Measurements from ENCODE around the gene LPCAT2. TPM values are rescaled to one million over a fixed set of nuclear protein-coding genes. Genes with fewer than 3 reads are reported as not detected.
A peak's percentile ranks its signal among the peaks of the same experiment; 100 is the strongest.

Gene LPCAT2, protein sequence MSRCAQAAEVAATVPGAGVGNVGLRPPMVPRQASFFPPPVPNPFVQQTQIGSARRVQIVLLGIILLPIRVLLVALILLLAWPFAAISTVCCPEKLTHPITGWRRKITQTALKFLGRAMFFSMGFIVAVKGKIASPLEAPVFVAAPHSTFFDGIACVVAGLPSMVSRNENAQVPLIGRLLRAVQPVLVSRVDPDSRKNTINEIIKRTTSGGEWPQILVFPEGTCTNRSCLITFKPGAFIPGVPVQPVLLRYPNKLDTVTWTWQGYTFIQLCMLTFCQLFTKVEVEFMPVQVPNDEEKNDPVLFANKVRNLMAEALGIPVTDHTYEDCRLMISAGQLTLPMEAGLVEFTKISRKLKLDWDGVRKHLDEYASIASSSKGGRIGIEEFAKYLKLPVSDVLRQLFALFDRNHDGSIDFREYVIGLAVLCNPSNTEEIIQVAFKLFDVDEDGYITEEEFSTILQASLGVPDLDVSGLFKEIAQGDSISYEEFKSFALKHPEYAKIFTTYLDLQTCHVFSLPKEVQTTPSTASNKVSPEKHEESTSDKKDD
- polyA plus RNA-seq (0.59 and 0.86 TPM in 2 replicates), polyA minus RNA-seq (0.23 and 1.2 TPM in 2 replicates)

DNA sequence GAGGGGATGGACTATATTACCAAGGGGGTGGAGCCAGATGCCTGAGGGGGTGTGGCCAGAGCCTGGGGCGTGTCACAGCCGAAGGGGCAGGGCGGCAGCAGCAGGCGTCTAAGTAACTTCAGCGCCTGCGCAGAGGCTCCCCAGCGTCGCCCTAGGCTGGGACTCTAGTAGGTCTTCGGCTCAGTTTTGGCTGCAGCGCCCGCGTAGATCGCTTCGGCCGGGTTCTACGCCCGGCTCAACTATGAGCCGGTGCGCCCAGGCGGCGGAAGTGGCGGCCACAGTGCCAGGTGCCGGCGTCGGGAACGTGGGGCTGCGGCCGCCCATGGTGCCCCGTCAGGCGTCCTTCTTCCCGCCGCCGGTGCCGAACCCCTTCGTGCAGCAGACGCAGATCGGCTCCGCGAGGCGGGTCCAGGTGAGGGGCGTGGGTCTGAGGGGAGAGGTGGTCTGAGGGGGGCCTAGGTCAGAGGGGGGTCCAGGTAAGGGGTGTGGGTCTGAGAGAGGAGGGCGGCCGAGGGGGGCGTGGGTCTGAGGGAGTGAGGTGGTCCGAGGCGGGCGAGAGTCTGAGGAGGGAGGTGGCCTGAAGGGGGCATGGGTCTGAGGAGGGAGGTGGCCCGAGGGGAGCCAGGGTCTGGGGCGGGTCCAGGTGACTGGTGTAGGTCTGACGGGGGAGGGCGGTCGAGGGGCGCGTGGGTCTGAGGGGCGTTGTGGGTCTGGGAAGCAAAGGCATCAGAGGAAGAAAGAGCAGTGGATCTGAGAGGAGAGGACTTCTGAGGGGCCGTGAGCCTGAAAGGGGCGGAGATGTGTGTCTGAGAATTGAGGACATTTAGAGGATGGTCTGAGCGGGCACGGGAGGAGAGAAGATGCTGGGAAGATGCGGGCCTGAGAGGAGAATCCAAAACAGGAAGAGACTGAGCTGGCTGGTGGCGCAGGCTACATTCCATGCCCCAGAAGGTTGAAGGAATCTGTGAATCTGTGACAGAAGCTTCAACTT is at the start of gene LPCAT2:
Gene LPCAT2, plus strand, starts transcription at position 132 of the 991 bp plus-strand sequence. Its CDS starts 110 bp downstream, at position 242.
- Histone ChIP-seq H3K4me2 (ENCODE audit: low read length) (no peak within 1 kb of the TSS), H3K9ac (ENCODE audit: low read length) (peak within 1 kb of the TSS; percentile 16), H3K9me3 (ENCODE audit: low read length) (no peaks in the 10 kb centered on the region), H3K27ac (ENCODE audit: low read length) (no peak within 1 kb of the TSS), H3K9me2 (ENCODE audit: insufficient read depth, low read length) (no peaks in the 10 kb centered on the region), H3K36me3 (ENCODE audit: insufficient read depth, low read length) (no peaks in the 10 kb centered on the region), H3K4me3 (ENCODE audit: low read length) (peak within 1 kb of the TSS; percentile 68), H3K79me2 (replicated peaks; ENCODE audit: insufficient read depth, low read length) (no peaks in the 10 kb centered on the region), H2AFZ (ENCODE audit: low read depth, low read length) (no peak within 1 kb of the TSS), H4K20me1 (ENCODE audit: insufficient read depth) (no peaks in the 10 kb centered on the region), H3K27me3 (ENCODE audit: insufficient read depth, low read depth, low read length) (peaks cover 16% of the 10 kb centered on the region), H3F3A (ENCODE audit: insufficient read depth, low read length, poor library complexity, severe bottlenecking) (no peaks in the 10 kb centered on the region)
- TF ChIP-seq, protein P1, sequence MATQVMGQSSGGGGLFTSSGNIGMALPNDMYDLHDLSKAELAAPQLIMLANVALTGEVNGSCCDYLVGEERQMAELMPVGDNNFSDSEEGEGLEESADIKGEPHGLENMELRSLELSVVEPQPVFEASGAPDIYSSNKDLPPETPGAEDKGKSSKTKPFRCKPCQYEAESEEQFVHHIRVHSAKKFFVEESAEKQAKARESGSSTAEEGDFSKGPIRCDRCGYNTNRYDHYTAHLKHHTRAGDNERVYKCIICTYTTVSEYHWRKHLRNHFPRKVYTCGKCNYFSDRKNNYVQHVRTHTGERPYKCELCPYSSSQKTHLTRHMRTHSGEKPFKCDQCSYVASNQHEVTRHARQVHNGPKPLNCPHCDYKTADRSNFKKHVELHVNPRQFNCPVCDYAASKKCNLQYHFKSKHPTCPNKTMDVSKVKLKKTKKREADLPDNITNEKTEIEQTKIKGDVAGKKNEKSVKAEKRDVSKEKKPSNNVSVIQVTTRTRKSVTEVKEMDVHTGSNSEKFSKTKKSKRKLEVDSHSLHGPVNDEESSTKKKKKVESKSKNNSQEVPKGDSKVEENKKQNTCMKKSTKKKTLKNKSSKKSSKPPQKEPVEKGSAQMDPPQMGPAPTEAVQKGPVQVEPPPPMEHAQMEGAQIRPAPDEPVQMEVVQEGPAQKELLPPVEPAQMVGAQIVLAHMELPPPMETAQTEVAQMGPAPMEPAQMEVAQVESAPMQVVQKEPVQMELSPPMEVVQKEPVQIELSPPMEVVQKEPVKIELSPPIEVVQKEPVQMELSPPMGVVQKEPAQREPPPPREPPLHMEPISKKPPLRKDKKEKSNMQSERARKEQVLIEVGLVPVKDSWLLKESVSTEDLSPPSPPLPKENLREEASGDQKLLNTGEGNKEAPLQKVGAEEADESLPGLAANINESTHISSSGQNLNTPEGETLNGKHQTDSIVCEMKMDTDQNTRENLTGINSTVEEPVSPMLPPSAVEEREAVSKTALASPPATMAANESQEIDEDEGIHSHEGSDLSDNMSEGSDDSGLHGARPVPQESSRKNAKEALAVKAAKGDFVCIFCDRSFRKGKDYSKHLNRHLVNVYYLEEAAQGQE (IDR thresholded peaks at IDR 0.05; ENCODE audit: borderline replicate concordance) = no peak
- TF ChIP-seq POLR2AphosphoS5 (IDR thresholded peaks at IDR 0.05) (no peak), RAD21 (conservative IDR thresholded peaks at IDR 0.05) (no peak), EP300 (conservative IDR thresholded peaks at IDR 0.05; ENCODE audit: poor library complexity, severe bottlenecking) (no peak)

DNA sequence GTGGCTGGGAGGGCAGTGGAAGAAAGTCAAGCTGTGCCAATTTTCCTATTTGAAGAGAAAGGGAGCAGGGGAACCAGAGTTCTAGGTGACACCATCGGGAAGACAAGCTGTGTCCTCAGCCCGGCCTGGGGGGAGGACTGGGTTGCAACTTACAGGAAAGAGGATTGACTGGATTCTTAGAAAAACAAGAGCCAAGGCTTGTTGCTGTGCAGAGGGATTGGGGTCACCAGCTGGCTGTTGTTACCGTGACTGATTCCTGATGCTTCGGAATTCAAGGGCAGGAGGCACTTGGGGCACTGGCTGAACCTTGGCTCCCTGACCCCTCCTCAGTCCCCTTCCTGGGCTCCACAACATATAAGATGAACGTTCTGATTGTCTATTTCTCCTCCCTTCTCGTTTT is 46.6 kb upstream of the LPCAT2 start:
- H3K79me2 ChIP-seq (replicated peaks; ENCODE audit: insufficient read depth, low read length) = no peaks in the 10 kb centered on the region
- no peaks in the 10 kb centered on the region for H3K9me2 ChIP-seq (ENCODE audit: insufficient read depth, low read length)
- H4K20me1 ChIP-seq (ENCODE audit: insufficient read depth) = no peaks in the 10 kb centered on the region
- no peaks in the 10 kb centered on the region for H3K36me3 ChIP-seq (ENCODE audit: insufficient read depth, low read length)
- H3K9me3 ChIP-seq (ENCODE audit: low read length) = no peaks in the 10 kb centered on the region
- no peaks in the 10 kb centered on the region for H3K27me3 ChIP-seq (ENCODE audit: insufficient read depth, low read depth, low read length)
- H2AFZ ChIP-seq (ENCODE audit: low read depth, low read length) = no peak overlapping the region
- TF ChIP-seq TAF1 (IDR thresholded peaks at IDR 0.05; ENCODE audit: low read depth) (no peak), EP300 (conservative IDR thresholded peaks at IDR 0.05; ENCODE audit: poor library complexity, severe bottlenecking) (no peak)
- H3K9ac ChIP-seq (ENCODE audit: low read length) = no peak overlapping the region
- H3K4me3 ChIP-seq (ENCODE audit: low read length) = no peak overlapping the region
- H3F3A ChIP-seq (ENCODE audit: insufficient read depth, low read length, poor library complexity, severe bottlenecking) = no peaks in the 10 kb centered on the region
- no peak overlapping the region for H3K27ac ChIP-seq (ENCODE audit: low read length)
- H3K4me2 ChIP-seq (ENCODE audit: low read length) = no peak overlapping the region

DNA sequence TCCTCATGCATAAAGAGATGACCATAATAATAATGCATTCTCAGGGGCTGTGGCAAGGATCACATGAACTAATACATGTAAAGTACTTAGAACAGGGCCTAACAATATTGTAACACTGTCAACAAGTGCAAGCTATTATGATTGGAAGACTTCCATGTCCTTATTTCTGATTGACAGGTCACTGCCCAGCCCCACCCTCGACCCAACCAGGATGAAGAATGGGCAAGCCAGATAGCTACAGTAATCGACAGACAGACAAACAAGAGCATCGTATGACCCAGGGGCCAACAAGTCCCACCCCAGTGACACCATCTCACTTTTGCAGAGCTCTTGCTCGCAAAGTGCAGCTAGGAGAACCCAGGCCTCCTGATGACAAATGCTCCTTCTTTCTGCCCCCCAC is 44.5 kb upstream of the LPCAT2 start:
- Histone ChIP-seq H4K20me1 (ENCODE audit: insufficient read depth) (no peaks in the 10 kb centered on the region), H2AFZ (ENCODE audit: low read depth, low read length) (no peak overlapping the region), H3F3A (ENCODE audit: insufficient read depth, low read length, poor library complexity, severe bottlenecking) (no peaks in the 10 kb centered on the region), H3K9me2 (ENCODE audit: insufficient read depth, low read length) (no peaks in the 10 kb centered on the region), H3K27ac (ENCODE audit: low read length) (no peak overlapping the region), H3K9ac (ENCODE audit: low read length) (no peak overlapping the region), H3K4me3 (ENCODE audit: low read length) (no peak overlapping the region), H3K36me3 (ENCODE audit: insufficient read depth, low read length) (no peaks in the 10 kb centered on the region), H3K79me2 (replicated peaks; ENCODE audit: insufficient read depth, low read length) (no peaks in the 10 kb centered on the region), H3K9me3 (ENCODE audit: low read length) (no peaks in the 10 kb centered on the region), H3K27me3 (ENCODE audit: insufficient read depth, low read depth, low read length) (no peaks in the 10 kb centered on the region), H3K4me2 (ENCODE audit: low read length) (no peak overlapping the region)
- TF ChIP-seq SMC3 (conservative IDR thresholded peaks at IDR 0.05; ENCODE audit: poor library complexity) = no peak
- TF ChIP-seq MXI1 (conservative IDR thresholded peaks at IDR 0.05; ENCODE audit: poor library complexity, severe bottlenecking) = no peak
- TF ChIP-seq EP300 (conservative IDR thresholded peaks at IDR 0.05; ENCODE audit: poor library complexity, severe bottlenecking) = no peak
- no peak for TF ChIP-seq TAF1 (IDR thresholded peaks at IDR 0.05; ENCODE audit: low read depth)
- TF ChIP-seq EZH2 (IDR thresholded peaks at IDR 0.05; ENCODE audit: borderline replicate concordance, insufficient read depth, low read length, poor library complexity, severe bottlenecking) = no peak
- TF ChIP-seq, protein P2, sequence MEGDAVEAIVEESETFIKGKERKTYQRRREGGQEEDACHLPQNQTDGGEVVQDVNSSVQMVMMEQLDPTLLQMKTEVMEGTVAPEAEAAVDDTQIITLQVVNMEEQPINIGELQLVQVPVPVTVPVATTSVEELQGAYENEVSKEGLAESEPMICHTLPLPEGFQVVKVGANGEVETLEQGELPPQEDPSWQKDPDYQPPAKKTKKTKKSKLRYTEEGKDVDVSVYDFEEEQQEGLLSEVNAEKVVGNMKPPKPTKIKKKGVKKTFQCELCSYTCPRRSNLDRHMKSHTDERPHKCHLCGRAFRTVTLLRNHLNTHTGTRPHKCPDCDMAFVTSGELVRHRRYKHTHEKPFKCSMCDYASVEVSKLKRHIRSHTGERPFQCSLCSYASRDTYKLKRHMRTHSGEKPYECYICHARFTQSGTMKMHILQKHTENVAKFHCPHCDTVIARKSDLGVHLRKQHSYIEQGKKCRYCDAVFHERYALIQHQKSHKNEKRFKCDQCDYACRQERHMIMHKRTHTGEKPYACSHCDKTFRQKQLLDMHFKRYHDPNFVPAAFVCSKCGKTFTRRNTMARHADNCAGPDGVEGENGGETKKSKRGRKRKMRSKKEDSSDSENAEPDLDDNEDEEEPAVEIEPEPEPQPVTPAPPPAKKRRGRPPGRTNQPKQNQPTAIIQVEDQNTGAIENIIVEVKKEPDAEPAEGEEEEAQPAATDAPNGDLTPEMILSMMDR (IDR thresholded peaks at IDR 0.05; ENCODE audit: poor library complexity, severe bottlenecking) = no peak
- TF ChIP-seq, protein P1 (IDR thresholded peaks at IDR 0.05; ENCODE audit: borderline replicate concordance) = no peak
- TF ChIP-seq RAD21 (conservative IDR thresholded peaks at IDR 0.05) = no peak
- TF ChIP-seq POLR2AphosphoS5 (IDR thresholded peaks at IDR 0.05) = no peak

Measured in neural cell (in vitro differentiated cells).